Measurements from ENCODE around the gene AVPI1.

Gene AVPI1

GRCh38 chr10:97713339-97713825 lies 26.3 kb upstream of the AVPI1 start, which contains the start of gene MARVELD1:
Gene MARVELD1 (plus strand): TSS chr10:97713730. CDS start chr10:97713877, 147 bp downstream.
- Histone ChIP-seq H3K27ac (peak within 1 kb of the TSS; percentile 93 to 96), H3K4me3 (peak within 1 kb of the TSS; percentile 81)
- TF ChIP-seq CTCF (IDR thresholded peaks at IDR 0.05): no peak
- DNase-seq (ENCODE audit: low spot score): peak; percentile 84

GRCh38 chr10:97711640-97712572 lies 24.9 kb upstream of the AVPI1 start:
- H3K27ac ChIP-seq: peak overlapping the region; percentile 93 to 96
- no peak for DNase-seq (ENCODE audit: low spot score)
- no peak overlapping the region for H3K4me3 ChIP-seq
- TF ChIP-seq CTCF (IDR thresholded peaks at IDR 0.05): no peak

GRCh38 chr10:97708976-97709946 lies 22.2 kb upstream of the AVPI1 start:
- peak; percentile 91 for DNase-seq (ENCODE audit: low spot score)
- peak overlapping the region; percentile 76 to 91 for H3K27ac ChIP-seq
- H3K4me3 ChIP-seq: peak overlapping the region; percentile 20
- peak; percentile 49 for TF ChIP-seq CTCF (IDR thresholded peaks at IDR 0.05)

- no peak for DNase-seq (ENCODE audit: low spot score)
- Histone ChIP-seq H3K27ac (peak overlapping the region in 1 of 2 donors; percentile 91), H3K4me3 (no peak overlapping the region)
- TF ChIP-seq CTCF (IDR thresholded peaks at IDR 0.05): no peak
Observed at GRCh38 chr10:97708167-97708566, 21.1 kb upstream of the AVPI1 start.

GRCh38 chr10:97707134-97707861 lies 20.3 kb upstream of the AVPI1 start:
- DNase-seq (ENCODE audit: low spot score): no peak
- no peak for TF ChIP-seq CTCF (IDR thresholded peaks at IDR 0.05)
- peak overlapping the region in 1 of 2 donors; percentile 91 for H3K27ac ChIP-seq
- H3K4me3 ChIP-seq: no peak overlapping the region

GRCh38 chr10:97705006-97705670 lies 18.1 kb upstream of the AVPI1 start:
- no peak for DNase-seq (ENCODE audit: low spot score)
- no peak for TF ChIP-seq CTCF (IDR thresholded peaks at IDR 0.05)
- H3K4me3 ChIP-seq: no peak overlapping the region
- H3K27ac ChIP-seq: no peak overlapping the region
